Fibroblast of lung (primary cell): ENCODE data around the gene CPNE2. TPM values are rescaled to one million over a fixed set of nuclear protein-coding genes. Genes with fewer than 3 reads are reported as not detected.

Experiments used
- DNase-seq, 2 donors: peaks; one replicate each; pipeline versions ENCODE4 v3.0.0 to v3.0.0-alpha.2; 2010; ENCODE audit warnings: low read depth in 2 of 2
- H2AFZ ChIP-seq: 2 replicates; pipeline ENCODE4 v1.5.1; 2012; ENCODE audit warnings: low read length, control low read depth, inconsistent platforms
- H3K27ac ChIP-seq: 2 replicates; pipeline ENCODE4 v1.5.1; 2011; ENCODE audit warnings: low read length, control low read depth; ENCODE audit not compliant: insufficient read depth
- H3K27me3 ChIP-seq: 2 replicates; pipeline ENCODE4 v1.5.1; 2011; ENCODE audit warnings: mild to moderate bottlenecking, low read length; ENCODE audit not compliant: control insufficient read depth, insufficient read depth
- H3K36me3 ChIP-seq: 2 replicates; pipeline ENCODE4 v1.5.1; 2011; ENCODE audit warnings: low read length; ENCODE audit not compliant: control insufficient read depth, insufficient read depth
- H3K4me1 ChIP-seq: 2 replicates; pipeline ENCODE4 v1.5.1; 2011; ENCODE audit warnings: low read length; ENCODE audit not compliant: control insufficient read depth, insufficient read depth; ENCODE audit errors: extremely low read depth
- H3K4me2 ChIP-seq: 2 replicates; pipeline ENCODE4 v1.5.1; 2011; ENCODE audit warnings: low read length, control low read depth; ENCODE audit not compliant: insufficient read depth; ENCODE audit errors: extremely low read depth
- H3K4me3 ChIP-seq, 4 experiments: fragments of 200-600 bp in 1 of 4; sonication (generic) in 1 of 4; replicated peaks in 1 of 4; 2 replicates each; pipeline ENCODE4 v1.5.1; 2011 to 2016; ENCODE audit warnings: low read length in 4 of 4, low read depth in 3 of 4, mild to moderate bottlenecking in 3 of 4, control low read depth in 2 of 4, inconsistent platforms in 1 of 4, mixed read lengths in 1 of 4; ENCODE audit not compliant: insufficient read depth in 1 of 4; ENCODE audit errors: control extremely low read depth in 1 of 4
- H3K79me2 ChIP-seq: 2 replicates; pipeline ENCODE4 v1.5.1; 2012; ENCODE audit warnings: mild to moderate bottlenecking, low read length, inconsistent platforms; ENCODE audit not compliant: control insufficient read depth, insufficient read depth
- H3K9ac ChIP-seq: 2 replicates; pipeline ENCODE4 v1.5.1; 2011; ENCODE audit warnings: mild to moderate bottlenecking, low read length, control low read depth; ENCODE audit not compliant: insufficient read depth
- H3K9me3 ChIP-seq: 2 replicates; pipeline ENCODE4 v1.5.1; 2012; ENCODE audit warnings: low read depth, low read length; ENCODE audit not compliant: control insufficient read depth, insufficient read depth
- H4K20me1 ChIP-seq: 2 replicates; pipeline ENCODE4 v1.5.1; 2011; ENCODE audit warnings: low read length; ENCODE audit not compliant: control insufficient read depth, insufficient read depth; ENCODE audit errors: extremely low read depth
- EZH2 ChIP-seq: IDR thresholded peaks from 2 replicates; pipeline ENCODE4 v1.5.1; 2012; ENCODE audit warnings: low read length, control low read depth, mild to moderate bottlenecking; ENCODE audit errors: missing control alignments
- polyA plus RNA-seq, 2 donors: library from polyadenylated mRNA; depleted of rRNA in 1 of 2; stranded (reverse) in 1 of 2; unstranded in 1 of 2; fragments of >200 nt; gene quantifications; 2 replicates each; pipeline ENCODE4 v1.2.1, GENCODE V29; 2011 to 2012; ENCODE audit warnings: missing spikeins in 1 of 2
- total RNA-seq: library from RNA; depleted of rRNA; stranded (reverse); fragments of >200 nt; gene quantifications from 2 replicates; pipeline ENCODE4 v1.2.1, GENCODE V29; 2014
- TF ChIP-seq, protein P1 (sequence below), 2 donors: IDR thresholded peaks in 1 of 2; conservative IDR thresholded peaks in 1 of 2; 1 replicate in 1 of 2; 2 replicates in 1 of 2; pipeline ENCODE4 v1.5.1; 2011 to 2012; ENCODE audit warnings: low read length in 2 of 2, control low read depth in 1 of 2, inconsistent platforms in 1 of 2, low read depth in 1 of 2, mild to moderate bottlenecking in 1 of 2

CPNE2 gene
- total and polyA plus RNA-seq, 2 donors (not counting 1 experiment from before 2014, with no cell fraction given), result 20.5 to 39.6 TPM

DNA sequence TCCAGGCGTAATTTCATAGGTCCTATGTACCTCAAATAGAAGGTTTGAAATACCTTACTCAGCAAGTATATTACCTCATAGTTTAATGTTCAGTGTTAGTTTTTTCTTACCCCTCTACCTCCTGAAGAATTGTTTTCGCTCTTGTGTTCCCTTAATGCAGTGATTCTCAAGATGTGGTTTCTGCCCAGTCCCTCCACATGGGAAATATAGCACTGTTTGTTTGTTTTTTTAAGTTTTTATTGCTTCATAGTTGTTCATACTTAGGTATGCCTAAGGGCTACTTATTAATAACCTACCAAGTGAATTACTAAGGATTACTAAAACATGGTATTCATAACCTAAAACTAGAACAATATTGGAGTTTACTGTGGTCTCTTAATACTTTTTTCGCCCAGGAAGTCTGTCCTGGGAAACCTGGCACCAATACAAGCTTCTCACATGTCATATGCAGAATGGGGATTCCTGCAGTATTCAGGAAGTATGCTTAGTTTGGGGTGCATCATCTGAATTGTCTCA, 98.7 kb downstream of the CPNE2 start:
- H3K4me3 ChIP-seq, result no peak overlapping the region
- no peaks in the 10 kb centered on the region for H4K20me1 ChIP-seq
- peak; percentile 59 to 70 for DNase-seq
- no peak overlapping the region for H3K9ac ChIP-seq
- peak overlapping the region; percentile 7 for H3K4me2 ChIP-seq
- no peak overlapping the region for H3K27ac ChIP-seq
- no peaks in the 10 kb centered on the region for H3K27me3 ChIP-seq
- no peak overlapping the region for H2AFZ ChIP-seq
- peaks cover 88% of the 10 kb centered on the region for H3K79me2 ChIP-seq
- H3K4me1 ChIP-seq, result peaks cover 22% of the 10 kb centered on the region
- H3K36me3 ChIP-seq, result no peaks in the 10 kb centered on the region
- H3K9me3 ChIP-seq, result no peaks in the 10 kb centered on the region
- TF ChIP-seq, protein P1, sequence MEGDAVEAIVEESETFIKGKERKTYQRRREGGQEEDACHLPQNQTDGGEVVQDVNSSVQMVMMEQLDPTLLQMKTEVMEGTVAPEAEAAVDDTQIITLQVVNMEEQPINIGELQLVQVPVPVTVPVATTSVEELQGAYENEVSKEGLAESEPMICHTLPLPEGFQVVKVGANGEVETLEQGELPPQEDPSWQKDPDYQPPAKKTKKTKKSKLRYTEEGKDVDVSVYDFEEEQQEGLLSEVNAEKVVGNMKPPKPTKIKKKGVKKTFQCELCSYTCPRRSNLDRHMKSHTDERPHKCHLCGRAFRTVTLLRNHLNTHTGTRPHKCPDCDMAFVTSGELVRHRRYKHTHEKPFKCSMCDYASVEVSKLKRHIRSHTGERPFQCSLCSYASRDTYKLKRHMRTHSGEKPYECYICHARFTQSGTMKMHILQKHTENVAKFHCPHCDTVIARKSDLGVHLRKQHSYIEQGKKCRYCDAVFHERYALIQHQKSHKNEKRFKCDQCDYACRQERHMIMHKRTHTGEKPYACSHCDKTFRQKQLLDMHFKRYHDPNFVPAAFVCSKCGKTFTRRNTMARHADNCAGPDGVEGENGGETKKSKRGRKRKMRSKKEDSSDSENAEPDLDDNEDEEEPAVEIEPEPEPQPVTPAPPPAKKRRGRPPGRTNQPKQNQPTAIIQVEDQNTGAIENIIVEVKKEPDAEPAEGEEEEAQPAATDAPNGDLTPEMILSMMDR (conservative IDR thresholded peaks at IDR 0.05 in 1 of 2, IDR thresholded peaks at IDR 0.05 in 1 of 2; ENCODE audit: low read depth in 1 of 2, low read length in 2 of 2), result no peak
- TF ChIP-seq EZH2, result no peak

DNA sequence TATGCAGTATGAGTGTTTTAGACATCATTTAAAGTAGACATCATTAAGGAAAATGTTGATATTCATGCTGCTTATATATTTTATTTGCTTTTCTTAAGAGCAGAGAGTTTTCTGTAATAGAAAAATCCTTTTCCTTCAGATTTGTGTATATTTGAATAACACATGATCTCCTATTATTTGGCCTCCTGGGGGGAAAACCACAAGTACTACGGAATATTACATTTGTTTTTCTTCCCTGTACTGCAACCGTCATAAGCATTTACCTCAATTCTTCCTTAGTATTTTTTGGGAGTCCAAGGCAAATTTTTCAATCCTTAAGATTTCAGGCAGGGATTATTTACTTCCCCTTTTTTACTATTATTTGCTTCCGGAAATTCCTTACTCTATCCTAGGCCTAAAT, 99.8 kb downstream of the CPNE2 start:
- Histone ChIP-seq H3K9me3 (no peaks in the 10 kb centered on the region), H3K4me3 (no peak overlapping the region), H2AFZ (no peak overlapping the region), H3K9ac (no peak overlapping the region), H4K20me1 (no peaks in the 10 kb centered on the region), H3K4me2 (no peak overlapping the region), H3K27me3 (no peaks in the 10 kb centered on the region), H3K79me2 (peaks cover 89% of the 10 kb centered on the region), H3K27ac (peak overlapping the region; percentile 31), H3K4me1 (peaks cover 22% of the 10 kb centered on the region), H3K36me3 (no peaks in the 10 kb centered on the region)
- no peak for TF ChIP-seq EZH2
- TF ChIP-seq, protein P1 (conservative IDR thresholded peaks at IDR 0.05 in 1 of 2, IDR thresholded peaks at IDR 0.05 in 1 of 2; ENCODE audit: low read depth in 1 of 2, low read length in 2 of 2), result no peak
- peak; percentile 50 to 58 for DNase-seq

DNA sequence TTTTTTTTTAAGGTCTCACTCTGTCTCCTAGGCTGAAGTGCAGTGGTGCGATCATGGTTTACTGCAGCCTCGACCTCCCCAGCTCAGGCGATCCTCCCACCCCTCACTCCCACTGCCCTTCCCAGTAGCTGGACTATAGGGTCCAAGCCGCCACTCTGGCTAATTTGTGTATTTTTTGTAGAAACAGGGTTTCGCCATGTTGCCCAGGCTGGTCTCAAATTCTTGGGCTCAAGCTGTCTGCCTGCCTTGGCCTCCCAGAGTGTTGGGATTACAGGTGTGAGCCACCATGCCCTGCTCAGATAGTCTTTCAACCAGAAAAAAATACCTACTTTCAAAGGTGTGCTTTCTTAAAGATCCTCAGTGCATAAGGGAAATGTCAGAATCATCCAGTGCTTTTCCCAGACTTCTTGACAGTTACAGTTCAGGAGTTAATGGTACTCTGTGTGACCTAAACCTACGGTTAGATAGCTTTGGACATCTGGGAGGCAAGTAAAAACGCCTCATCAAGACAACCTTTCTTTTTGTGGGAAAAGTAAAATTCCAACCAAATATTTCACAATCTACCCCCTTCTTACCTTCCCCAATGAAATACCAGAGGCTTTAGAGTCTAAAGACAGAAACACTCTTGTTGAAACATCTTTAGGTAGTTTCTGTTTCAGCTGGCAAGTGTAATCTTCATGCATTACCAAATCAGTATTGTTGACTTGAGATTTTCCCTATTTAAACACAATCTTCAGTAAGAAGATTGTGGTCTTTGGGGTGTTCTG, 100.5 kb downstream of the CPNE2 start:
- Histone ChIP-seq H3K9me3 (no peaks in the 10 kb centered on the region), H3K4me2 (peak overlapping the region; percentile 42), H3K27me3 (no peaks in the 10 kb centered on the region), H4K20me1 (no peaks in the 10 kb centered on the region), H3K27ac (peak overlapping the region; percentile 60), H3K36me3 (no peaks in the 10 kb centered on the region), H3K79me2 (peaks cover 88% of the 10 kb centered on the region), H3K9ac (no peak overlapping the region), H2AFZ (no peak overlapping the region), H3K4me3 (peak overlapping the region in 1 of 4 experiments; percentile 12), H3K4me1 (peaks cover 22% of the 10 kb centered on the region)
- TF ChIP-seq, protein P1 (conservative IDR thresholded peaks at IDR 0.05 in 1 of 2, IDR thresholded peaks at IDR 0.05 in 1 of 2; ENCODE audit: low read depth in 1 of 2, low read length in 2 of 2), result no peak
- TF ChIP-seq EZH2, result no peak
- peak; percentile 24 to 80 for DNase-seq
